Stimulated activated CD8-positive, alpha-beta memory T cell treated with anti-CD3 and anti-CD28 coated beads, Interleukin-4, amount 100 ng/mL, for 24 hours (primary cell): Measurements from ENCODE around the gene GPR153.
"Not testable (repeated sequence)": the region's sequence is repeated elsewhere in the genome, so short reads cannot be mapped to it uniquely, and the experiment has no call there.

Experiments
- DNase-seq: peaks from one replicate; pipeline ENCODE4 v3.0.0-alpha.2; 2020; ENCODE audit warnings: low read depth

The GPR153 gene

DNA sequence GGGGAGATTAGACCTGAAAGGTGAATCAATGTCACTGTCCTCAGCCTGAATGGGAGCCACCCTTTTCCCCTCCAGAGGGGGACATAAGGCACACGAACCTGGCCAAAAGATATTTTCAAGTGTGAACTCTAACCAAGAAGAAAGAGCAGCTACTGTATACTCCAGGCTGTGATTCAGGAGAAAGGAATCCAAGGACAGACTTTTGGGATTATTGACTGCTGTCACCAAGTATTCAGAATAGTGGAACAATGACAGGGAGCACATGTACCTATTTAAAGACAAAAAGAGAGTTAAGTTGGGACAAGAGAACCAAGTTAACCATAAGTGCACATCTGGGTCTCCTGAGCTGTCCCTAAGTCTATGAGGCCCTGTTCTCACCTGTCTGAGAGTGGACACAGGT lies 27.5 kb downstream of the GPR153 start:
- no peak for DNase-seq

DNA sequence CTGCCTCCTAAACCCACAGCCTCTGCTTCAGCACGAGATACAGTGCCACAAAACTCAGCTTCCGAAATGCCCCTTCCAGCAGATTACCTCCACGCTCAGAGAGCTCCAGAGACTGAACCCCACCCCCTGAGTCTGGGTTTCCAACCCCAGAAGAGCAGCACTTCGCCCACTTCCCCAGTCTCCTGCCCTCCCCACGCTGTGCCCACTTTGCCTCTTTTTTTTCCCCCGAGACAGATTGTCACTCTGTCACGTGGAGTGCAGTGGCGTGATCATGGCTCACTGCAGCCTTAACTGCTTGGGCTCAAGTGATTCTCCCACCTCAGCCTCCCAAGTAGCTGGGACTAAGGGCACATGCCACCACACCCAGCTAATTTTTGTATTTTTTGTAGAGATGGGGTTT lies 35.2 kb downstream of the GPR153 start:
- no peak for DNase-seq

DNA sequence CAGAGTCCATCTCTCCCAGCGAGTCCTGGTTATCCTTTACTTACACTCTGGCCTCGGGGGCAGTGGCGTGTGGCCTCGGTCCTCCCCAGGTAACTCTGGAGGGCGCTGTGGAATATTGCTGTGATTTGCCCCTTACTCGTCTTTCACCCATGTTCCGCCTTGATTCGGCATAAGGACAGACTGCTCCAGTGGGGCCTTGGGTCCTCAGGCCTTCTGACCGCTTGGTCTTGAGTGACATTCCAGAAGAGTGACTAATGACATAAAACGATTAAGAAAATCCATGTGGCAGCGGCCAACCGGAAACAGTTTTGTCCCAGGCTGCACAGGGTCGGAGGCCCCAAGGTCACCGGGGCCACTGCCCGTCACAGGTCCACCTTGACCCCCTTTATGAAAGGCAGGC lies 36.2 kb downstream of the GPR153 start:
- DNase-seq: no peak

DNA sequence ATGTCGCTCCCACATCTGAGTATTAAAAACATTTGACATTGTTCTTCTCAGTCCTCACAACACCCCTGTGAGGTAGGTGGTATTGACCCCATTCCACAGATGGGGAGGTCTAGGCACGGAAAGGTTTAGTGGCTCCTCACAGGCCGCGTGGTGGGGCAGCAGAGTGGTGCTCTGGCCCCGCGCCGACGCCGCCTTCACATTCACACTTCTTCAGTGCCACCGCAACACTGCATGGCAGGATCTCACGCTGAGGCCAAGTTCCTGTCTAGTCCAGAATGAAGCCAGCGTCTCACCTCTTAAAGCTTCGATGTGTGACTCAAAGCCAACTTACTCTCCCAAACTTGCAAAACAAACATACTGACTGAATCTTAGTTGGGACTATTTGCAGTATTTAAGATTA lies 37.3 kb downstream of the GPR153 start:
- no peak for DNase-seq

DNA sequence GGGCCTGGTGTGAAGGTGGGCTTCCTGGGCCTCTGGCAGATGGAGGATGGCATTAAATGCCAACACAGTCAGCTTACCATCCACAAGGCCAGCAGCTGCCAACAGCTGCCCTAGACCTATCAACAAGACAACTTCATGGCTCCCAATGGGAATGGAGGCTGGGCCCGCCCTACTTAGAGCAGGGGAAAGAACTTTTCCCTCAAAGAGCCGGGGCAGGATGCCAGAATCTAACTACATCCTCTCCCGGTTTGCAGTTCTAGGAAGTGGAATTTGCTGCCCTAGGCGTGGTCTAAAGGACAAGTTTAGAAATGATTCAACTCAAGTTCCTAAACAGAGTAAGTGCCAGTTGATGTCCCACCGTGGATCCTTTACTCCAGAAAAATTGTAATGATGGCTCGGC lies 38.3 kb downstream of the GPR153 start:
- DNase-seq: no peak

DNA sequence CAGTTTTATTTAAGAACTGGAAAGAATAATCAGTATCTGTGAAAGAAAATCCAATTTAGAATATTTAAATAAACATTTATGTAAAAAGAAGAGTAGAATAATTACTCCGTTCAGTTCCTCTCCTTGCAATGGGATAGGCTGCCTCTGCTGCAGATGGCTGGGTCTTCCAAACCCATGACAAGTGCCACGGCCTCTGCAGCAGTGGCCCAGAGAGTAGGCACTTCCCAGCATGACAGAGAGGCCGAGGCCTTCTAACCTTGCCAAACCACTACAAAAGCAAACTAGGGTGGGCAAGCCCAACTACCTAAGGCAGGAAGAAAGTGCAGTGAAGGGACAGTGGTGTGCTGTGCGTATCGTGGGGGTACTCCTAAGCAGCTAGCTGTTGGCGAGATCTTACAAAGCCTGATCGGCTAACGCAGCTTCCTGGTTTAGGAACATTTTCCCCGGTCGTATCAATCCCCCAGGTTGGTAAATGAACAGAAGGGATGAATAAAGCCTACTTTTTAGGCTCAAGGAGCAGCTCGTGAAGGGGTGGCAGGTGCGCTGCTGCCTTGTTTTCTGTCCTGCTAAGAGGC lies 39.6 kb downstream of the GPR153 start:
- no peak for DNase-seq

DNA sequence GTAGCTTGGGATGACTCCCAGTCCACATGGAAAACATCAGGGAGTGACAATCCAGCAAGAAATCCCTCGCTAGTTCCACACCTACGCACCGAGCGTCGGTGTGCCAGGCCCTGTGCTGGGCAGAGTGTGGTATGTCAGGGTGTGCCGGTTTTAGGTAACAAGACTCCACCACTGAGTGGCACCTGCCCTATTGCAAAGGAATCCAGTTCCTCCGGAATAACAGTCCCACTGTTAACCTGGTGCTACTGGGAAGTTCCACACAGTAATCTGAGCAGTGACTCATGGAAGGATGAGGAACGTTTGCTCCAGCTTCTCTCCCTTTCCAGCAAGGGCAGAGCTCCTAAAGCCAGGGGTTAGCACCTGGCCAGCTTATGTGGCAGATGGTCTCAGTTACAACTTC lies 40.7 kb downstream of the GPR153 start:
- DNase-seq: no peak

DNA sequence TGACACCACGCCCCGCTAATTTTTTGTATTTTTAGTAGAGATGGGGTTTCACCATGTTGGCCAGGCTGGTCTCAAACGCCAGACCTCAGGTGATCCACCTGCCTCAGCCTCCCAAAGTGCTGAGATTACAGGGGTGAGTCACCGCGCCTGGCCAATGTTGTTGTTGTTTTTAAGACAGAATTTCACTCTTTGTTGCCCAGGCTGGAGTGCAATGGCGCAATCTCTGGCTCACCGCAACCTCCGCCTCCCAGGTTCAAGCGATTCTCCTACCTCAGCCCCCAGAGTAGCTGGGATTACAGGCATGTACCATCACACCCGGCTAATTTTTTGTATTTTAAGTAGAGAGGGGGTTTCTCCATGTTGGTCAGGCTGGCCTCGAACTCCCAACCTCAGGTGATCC lies 41.3 kb downstream of the GPR153 start:
- DNase-seq: not testable (repeated sequence)

DNA sequence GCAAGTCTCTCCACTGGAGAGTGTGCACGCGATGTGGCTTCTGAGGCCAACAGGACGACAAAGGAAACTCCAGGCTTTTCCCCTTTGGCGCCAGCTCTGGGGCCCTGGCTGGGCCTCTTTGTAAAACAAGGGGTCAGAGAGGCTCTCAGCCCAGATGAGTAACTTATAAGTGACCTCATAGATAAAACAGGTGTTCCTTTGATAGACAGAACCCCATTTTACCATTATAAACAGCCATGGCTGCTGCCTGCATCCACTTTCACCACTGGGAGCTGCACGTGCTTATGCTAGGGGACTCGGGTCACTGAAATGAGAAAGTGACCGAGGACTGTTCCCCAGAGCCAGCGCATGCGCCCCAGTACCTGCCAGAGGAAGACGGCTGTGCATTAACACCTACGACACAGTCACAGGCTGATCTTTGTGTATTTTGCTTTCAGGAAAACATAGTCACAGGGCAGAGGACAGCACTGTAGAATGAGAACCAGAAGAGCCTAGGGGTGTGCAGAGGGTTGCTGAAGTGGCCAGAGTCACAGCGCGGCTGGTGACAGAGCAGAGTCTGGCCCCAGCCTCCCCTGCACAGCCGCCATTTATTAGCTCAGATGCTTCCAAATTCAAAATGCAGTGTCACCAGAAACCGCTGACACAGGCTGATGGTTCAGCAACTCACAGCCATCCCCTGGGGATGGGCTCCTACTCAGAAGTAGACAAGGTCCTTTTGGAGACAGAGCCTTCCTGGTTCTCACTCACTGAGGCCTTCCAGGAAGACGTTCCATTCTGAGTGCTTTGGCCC lies 42.3 kb downstream of the GPR153 start:
- no peak for DNase-seq

DNA sequence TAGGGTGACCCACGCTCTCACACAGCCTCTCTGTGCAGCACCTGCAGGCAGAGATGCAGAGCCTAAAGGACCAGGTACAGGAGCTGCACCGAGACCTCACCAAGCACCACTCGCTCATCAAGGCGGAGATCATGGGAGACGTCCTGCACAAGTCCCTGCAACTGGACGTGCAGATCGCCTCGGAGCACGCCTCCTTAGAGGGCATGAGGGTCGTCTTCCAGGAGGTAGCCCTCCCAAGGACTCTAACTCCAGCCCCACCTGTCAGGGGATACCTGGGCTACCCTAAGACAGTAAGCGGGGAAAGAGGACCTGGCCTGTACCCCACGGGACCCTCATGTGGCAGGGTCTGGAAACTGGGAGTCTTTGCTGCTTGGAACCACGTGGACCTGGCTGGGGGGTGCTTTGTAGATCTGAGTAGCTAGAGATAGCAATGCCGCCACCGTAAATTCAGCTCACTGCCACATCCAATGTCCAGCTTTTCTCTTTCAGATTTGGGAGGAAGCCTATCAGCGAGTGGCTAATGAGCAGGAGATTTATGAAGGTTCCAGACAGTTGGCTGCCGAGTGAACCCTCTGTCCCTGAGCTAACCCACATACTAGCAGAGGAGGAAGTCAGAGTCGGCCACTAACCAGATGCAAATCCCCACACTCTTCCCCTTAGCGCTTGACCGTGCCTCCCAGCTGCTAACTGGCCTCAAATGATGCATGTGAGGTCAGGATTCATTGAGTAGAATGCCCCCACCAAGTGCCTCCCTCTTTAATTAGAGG lies 48.5 kb downstream of the GPR153 start:
- no peak for DNase-seq

DNA sequence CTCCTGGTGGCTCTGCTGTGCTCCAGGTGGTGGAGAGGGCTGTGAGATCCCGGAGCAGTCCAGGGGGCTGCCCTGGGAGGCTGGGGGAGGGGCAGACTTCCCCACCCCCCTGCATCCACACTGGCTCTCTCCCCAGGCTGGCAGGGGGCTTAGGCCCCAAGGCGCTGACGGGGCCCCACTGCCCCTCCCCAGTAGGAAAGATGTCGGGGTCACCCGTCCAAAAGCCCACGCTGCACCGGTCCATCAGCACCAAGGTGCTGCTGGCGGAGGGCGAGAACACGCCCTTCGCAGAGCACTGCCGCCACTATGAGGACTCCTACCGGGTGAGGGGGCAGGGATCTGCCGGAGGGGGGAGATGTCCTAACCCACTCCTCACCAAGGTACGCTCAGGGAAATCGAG lies 49.2 kb downstream of the GPR153 start:
- DNase-seq: no peak

DNA sequence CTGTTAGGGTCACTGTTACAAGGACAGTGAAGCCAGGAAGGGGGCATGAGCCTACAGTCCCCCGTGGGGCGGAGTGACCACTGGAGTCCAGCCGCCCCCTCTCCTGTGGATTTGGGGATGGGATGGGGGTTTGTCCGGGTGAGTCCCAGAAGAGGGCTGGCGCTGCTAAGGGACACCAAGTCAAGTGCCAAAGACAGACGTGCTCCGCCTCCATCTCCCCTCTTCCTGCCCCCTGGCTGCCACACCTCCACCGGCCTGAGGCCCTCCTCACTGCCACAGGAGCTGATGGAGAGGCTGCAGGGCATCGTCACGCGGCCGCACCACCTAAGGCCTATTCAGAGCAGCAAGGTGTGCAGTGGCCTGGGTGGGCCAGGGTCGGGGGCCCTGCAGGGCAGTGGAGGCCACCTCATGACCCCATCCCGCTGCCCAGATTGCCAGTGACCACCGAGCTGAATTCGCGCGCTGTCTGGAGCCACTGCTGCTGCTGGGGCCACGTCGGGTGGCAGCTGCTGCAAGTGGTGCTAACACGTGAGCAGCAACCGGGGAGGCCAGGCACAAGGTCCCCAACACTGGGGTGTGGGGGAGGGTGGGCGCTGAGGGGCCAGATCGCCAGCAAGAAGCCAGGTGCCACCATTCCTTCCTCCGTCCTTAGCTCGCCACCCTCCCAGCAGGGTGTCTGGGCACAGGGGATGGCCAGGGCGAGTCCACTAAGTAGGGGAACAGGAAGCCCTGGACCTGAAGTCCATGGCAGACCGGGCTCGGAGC lies 50.1 kb downstream of the GPR153 start:
- no peak for DNase-seq

DNA sequence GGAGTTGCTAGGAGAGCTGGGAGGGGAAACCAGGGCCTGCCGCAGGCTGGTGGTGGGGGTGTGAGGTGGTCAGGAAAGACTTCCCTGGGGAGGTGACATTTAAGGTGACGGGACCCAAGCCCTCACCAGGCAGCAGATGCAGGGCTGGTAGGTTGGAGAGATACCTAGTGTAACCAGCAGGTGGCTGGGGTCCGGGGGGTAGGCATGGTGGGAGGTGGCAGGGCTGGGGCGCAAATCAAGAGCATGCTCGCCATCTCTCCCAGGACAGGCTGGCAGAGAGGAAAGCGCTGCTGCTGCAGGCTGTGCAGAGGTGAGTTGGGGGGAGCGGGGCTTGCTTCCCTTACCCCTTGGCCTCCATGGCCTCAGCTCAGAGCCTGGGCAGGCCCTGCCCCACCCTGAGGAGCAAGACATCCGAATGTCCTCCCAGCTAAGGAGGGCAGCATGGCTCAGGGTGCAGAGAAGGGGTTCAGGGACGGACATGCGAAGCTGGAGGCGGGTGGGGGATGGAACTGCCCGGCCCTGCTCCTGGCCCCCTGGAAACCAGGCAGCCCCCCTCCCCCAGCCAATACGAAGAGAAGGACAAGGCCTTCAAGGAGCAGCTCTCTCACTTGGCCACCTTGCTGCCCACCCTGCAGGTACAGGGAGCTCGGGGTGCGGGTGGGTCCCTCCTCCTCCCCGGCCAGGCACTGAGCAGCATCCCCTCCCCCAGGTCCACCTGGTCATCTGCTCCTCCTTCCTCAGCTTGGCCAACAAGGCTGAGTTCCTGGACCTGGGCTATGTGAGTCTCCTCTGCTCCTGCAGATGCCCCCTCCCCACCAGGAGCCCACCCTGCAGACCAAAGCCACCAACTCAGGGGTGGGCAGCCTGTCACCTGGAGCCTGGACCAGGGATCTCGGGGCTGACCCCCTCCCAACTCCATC lies 51.0 kb downstream of the GPR153 start:
- no peak for DNase-seq

DNA sequence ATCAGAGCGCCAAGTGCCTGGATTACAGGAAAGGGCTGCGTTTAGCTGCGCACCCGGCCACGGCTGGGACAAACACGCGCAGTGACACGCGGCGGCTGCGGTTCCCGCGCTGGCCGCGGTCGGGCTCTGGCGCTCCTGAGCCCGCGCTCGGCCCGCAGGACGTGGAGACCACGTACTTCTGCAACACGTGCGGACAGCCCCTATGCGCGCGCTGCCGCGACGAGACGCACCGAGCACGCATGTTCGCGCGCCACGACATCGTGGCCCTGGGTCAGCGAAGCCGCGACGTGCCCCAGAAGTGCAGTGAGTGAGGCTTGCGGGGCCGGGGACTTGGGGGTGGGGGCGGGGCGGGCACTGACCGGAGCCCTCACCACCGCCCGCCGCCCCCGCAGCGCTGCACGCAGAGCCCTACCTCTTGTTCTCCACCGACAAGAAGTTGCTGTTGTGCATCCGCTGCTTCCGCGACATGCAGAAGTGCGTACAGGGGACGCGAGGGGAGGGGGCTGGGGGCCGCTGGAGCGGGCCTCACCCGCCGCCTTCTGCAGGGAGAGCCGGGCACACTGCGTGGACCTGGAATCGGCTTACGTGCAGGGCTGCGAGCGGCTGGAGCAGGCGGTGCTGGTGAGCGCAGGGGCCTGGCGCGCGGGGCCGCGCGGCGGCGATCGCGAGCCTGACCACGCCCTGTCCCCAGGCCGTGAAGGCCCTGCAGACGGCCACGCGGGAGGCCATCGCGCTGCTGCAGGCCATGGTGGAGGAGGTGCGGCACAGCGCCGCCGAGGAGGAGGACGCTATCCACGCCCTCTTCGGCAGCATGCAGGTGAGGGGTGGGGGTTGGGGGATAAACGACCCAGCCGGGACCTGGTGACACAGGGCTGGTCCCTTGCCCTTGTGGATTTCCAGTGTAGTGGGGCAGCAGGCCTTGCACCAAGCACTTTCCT lies 51.9 kb downstream of the GPR153 start:
- no peak for DNase-seq

DNA sequence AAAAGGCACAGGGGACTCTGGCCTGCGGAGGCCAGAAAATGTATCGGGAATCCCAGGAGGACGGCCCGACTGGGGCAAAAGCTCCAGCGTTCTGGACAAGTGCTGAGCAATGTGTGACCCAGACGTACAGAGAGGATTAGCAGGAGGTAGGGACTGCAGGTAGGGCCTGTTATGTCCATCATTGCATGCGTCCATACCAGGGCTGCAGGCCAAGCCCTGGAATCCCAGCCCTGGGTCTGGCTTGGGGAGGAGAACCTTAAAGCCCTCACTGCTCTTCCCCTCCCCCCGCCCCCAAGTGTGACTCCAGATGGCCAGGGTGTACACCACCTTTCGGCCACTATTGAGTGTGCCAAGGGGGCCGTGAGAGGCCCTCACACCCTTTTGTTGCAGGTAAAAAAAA lies 53.0 kb downstream of the GPR153 start:
- DNase-seq: no peak

DNA sequence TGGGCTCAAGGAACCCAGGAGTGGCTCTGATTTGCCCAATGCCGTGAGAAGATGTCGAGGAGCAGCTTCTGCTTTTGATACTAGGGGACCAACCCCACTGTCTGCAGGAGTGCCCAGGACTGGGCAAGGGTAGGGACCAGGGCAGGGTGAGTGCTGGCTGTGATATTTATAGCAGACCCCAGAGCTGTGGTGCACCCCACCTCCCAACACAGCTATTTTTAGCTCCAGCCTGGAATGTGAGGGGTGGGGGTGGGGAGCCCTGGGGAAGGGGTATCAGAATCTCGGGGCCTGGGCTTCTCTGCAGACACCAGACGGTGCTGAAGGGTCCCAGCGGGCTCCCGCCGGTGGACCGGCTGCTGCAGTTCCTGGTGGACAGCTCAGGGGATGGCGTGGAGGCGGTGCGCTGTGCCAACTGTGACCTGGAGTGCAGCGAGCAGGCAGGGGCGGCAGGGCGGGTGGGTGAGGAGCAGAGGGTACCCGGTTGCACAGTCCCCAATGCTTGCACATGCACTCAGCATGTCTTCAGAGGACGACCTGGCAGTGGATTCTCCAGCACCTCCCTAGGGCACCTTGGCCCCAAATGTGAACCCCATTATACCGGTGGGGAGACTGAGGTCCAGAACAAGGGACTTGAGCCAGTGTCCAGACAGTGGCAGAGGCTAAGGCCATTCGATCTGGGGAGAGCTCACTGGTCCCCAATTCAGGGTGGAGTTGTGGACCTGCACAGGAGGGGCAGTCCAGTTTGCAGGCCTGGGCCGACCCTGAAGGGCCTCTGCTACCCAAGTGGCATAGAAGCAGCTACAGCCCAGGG lies 53.6 kb downstream of the GPR153 start:
- DNase-seq: no peak

DNA sequence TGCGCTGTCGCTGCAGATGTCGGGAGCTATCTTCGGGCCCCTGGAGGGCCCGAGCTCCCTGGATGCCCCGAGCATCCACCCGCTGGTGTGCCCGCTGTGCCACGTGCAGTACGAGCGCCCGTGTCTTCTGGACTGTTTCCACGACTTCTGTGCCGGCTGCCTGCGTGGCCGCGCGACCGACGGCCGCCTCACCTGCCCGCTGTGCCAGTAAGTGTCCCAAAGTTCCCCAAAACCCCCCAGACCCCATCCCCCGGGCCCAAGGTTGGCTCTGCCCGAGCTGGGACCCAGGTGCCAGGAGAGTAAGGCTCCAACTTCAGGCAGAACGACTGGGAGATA lies 54.4 kb downstream of the GPR153 start:
- DNase-seq: no peak

DNA sequence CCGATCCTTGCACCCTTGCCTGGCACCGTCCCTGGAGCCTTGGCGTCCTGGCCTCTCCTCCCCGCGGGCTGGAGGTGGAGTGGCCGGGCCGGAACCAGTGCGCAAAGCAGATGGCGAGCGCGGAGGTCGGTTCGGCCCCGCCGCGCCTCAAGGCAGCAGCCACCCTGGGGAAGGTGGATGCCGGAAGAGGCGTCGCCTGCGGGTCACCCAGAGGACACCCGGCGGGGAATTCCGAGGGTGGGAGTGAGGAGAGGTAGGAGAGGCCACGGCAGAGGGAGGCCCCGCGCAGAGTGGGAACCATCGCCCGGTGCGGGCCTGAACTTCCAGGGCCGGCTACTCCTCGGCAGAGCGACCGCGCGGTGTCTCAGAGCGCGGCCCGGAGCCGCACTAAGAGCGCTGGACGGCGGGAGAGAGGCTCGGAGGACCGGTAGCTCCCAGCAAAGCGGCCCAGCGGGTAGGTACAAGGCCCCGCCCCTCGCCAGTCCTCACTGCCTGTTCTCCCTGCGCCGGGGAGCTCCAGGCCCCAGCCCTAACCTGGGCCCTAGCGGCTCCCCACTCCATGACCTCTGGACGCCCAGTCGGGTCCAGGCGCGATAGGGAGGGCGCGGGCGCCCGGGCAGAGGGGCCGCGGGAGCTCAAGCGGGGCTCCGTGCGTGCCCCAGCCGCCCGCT lies 54.9 kb downstream of the GPR153 start, which contains the start of gene RNF207:
Gene RNF207 (plus strand): TSS at position 271 of the 671 bp plus-strand sequence. CDS start 417 bp downstream, outside the sequence.
- DNase-seq: peak; percentile 44

DNA sequence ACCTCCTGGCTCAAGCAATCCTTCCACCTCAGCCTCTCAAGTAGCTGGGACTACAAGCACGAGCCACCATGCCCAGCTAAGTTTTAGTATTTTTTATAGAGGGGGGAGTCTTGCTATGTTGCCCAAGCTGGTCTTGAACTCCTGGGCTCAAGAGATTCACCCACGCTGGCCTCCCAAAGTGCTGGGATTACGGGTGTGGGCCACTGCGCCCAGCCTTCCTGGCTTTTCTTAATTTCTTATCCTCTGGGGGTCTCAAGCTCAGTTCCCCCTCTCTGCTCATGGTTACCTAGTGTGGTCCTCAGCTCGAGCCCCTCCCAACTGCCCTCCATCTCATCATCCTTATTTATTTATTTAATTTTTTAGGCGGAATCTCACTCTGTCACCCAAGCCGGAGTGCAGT lies 58.6 kb downstream of the GPR153 start:
- DNase-seq: no peak
